Spinal cord (tissue), 10 donors: Measurements from ENCODE around the gene TLN1. TPM values are rescaled to one million over a fixed set of nuclear protein-coding genes. Genes with fewer than 3 reads are reported as not detected.

Source experiments
- DNase-seq, 6 donors: peaks; one replicate each; pipeline versions ENCODE4 v3.0.0 to v3.0.0-alpha.2; 2013 to 2015; ENCODE audit warnings: low spot score in 6 of 6, low read depth in 4 of 6
- H3K27ac ChIP-seq: one replicate; pipeline ENCODE4 v1.5.1; 2013; ENCODE audit warnings: low read depth, low read length, control low read depth
- H3K27me3 ChIP-seq: one replicate; pipeline ENCODE4 v1.6.1; 2013; ENCODE audit warnings: low read length; ENCODE audit not compliant: control insufficient read depth, insufficient read depth
- H3K36me3 ChIP-seq: one replicate; pipeline ENCODE4 v1.6.1; 2013; ENCODE audit warnings: low read length; ENCODE audit not compliant: control insufficient read depth, insufficient read depth
- H3K4me1 ChIP-seq: one replicate; pipeline ENCODE4 v1.6.1; 2013; ENCODE audit warnings: low read length; ENCODE audit not compliant: control insufficient read depth, insufficient read depth
- H3K4me3 ChIP-seq: one replicate; pipeline ENCODE4 v1.5.1; 2013; ENCODE audit warnings: low read depth, low read length, control low read depth
- H3K9me3 ChIP-seq: one replicate; pipeline ENCODE4 v1.6.1; 2013; ENCODE audit warnings: low read length; ENCODE audit not compliant: control insufficient read depth, insufficient read depth
- WGBS: methylation state at CpG from one replicate; pipeline ENCODE4 v1.1.5; 2013; ENCODE audit warnings: missing lambda C conversion rate; ENCODE audit not compliant: insufficient coverage; 5-methylcytosine and 5-hydroxymethylcytosine counted together
- polyA plus RNA-seq, 2 donors: library from polyadenylated mRNA; unstranded; fragments of 120-200 nt; gene quantifications; one replicate each; pipeline ENCODE4 v1.2.1, GENCODE V29; 2013; ENCODE audit not compliant: insufficient read length in 2 of 2
- total RNA-seq, 2 donors: library from RNA; depleted of rRNA in 1 of 2; stranded (reverse); fragments of 120-200 nt in 1 of 2; fragments of >200 nt in 1 of 2; gene quantifications; one replicate each; pipeline versions ENCODE4 v1.2.3 to v1.2.4, GENCODE V29; 2013 to 2014
- donor health status: healthy.

TLN1 gene
- total and polyA plus RNA-seq, 4 donors = 73.7 to 135 (median 83.0) TPM

- Histone ChIP-seq H3K4me1 (peaks cover 24% of the 10 kb centered on the region), H3K36me3 (peaks cover 79% of the 10 kb centered on the region), H3K9me3 (no peaks in the 10 kb centered on the region), H3K27me3 (no peaks in the 10 kb centered on the region), H3K4me3 (no peak overlapping the region), H3K27ac (no peak overlapping the region)
- 99% methylated on average over 6 of the region's 8 CpGs for WGBS
- DNase-seq = no peak
Observed at GRCh38 chr9:35723908-35724307, 8.1 kb downstream of the TLN1 start.

GRCh38 chr9:35723426-35723825, 8.6 kb downstream of the TLN1 start:
- Histone ChIP-seq H3K9me3 (no peaks in the 10 kb centered on the region), H3K27ac (no peak overlapping the region), H3K4me1 (peaks cover 20% of the 10 kb centered on the region), H3K27me3 (no peaks in the 10 kb centered on the region), H3K4me3 (no peak overlapping the region), H3K36me3 (peaks cover 84% of the 10 kb centered on the region)
- no peak for DNase-seq
- WGBS = 92% methylated on average over 2 of the region's 2 CpGs

GRCh38 chr9:35719546-35719945, 12.4 kb downstream of the TLN1 start:
- no peak for DNase-seq
- H3K27ac ChIP-seq = no peak overlapping the region
- H3K27me3 ChIP-seq = no peaks in the 10 kb centered on the region
- no peaks in the 10 kb centered on the region for H3K4me1 ChIP-seq
- 100% methylated on average over 2 of the region's 4 CpGs for WGBS
- no peaks in the 10 kb centered on the region for H3K9me3 ChIP-seq
- peaks cover 91% of the 10 kb centered on the region for H3K36me3 ChIP-seq
- no peak overlapping the region for H3K4me3 ChIP-seq

GRCh38 chr9:35718721-35719511, 13.1 kb downstream of the TLN1 start:
- Histone ChIP-seq H3K36me3 (peaks cover 91% of the 10 kb centered on the region), H3K27ac (no peak overlapping the region), H3K4me3 (no peak overlapping the region), H3K4me1 (no peaks in the 10 kb centered on the region), H3K9me3 (no peaks in the 10 kb centered on the region), H3K27me3 (no peaks in the 10 kb centered on the region)
- WGBS = 92% methylated on average over 13 of the region's 15 CpGs
- DNase-seq = no peak

GRCh38 chr9:35717132-35717870, 14.7 kb downstream of the TLN1 start:
- Histone ChIP-seq H3K36me3 (peaks cover 91% of the 10 kb centered on the region), H3K9me3 (no peaks in the 10 kb centered on the region), H3K4me3 (no peak overlapping the region), H3K4me1 (no peaks in the 10 kb centered on the region), H3K27me3 (no peaks in the 10 kb centered on the region), H3K27ac (no peak overlapping the region)
- DNase-seq = no peak
- WGBS = 96% methylated on average over 14 of the region's 14 CpGs

- H3K9me3 ChIP-seq = no peaks in the 10 kb centered on the region
- H3K27ac ChIP-seq = no peak overlapping the region
- 91% methylated on average over 3 of the region's 4 CpGs for WGBS
- H3K27me3 ChIP-seq = no peaks in the 10 kb centered on the region
- no peaks in the 10 kb centered on the region for H3K4me1 ChIP-seq
- no peak overlapping the region for H3K4me3 ChIP-seq
- peaks cover 94% of the 10 kb centered on the region for H3K36me3 ChIP-seq
- peak in 1 of 6 donors; percentile 39 for DNase-seq
Observed at GRCh38 chr9:35716230-35716629, 15.8 kb downstream of the TLN1 start.

- Histone ChIP-seq H3K27me3 (no peaks in the 10 kb centered on the region), H3K9me3 (no peaks in the 10 kb centered on the region), H3K4me1 (no peaks in the 10 kb centered on the region), H3K4me3 (no peak overlapping the region), H3K27ac (no peak overlapping the region), H3K36me3 (peaks cover 97% of the 10 kb centered on the region)
- DNase-seq = no peak
- 95% methylated on average over 12 of the region's 13 CpGs for WGBS
Observed at GRCh38 chr9:35714579-35715252, 17.3 kb downstream of the TLN1 start.

GRCh38 chr9:35714123-35714522, 17.9 kb downstream of the TLN1 start:
- no peak overlapping the region for H3K27ac ChIP-seq

GRCh38 chr9:35713578-35713977, 18.4 kb downstream of the TLN1 start:
- H3K27ac ChIP-seq = no peak overlapping the region
- no peaks in the 10 kb centered on the region for H3K9me3 ChIP-seq
- no peaks in the 10 kb centered on the region for H3K4me1 ChIP-seq
- H3K36me3 ChIP-seq = peaks cover 94% of the 10 kb centered on the region
- H3K4me3 ChIP-seq = no peak overlapping the region
- no peak for DNase-seq
- 93% methylated on average over 3 of the region's 3 CpGs for WGBS
- no peaks in the 10 kb centered on the region for H3K27me3 ChIP-seq

More at GRCh38 chr9:35714123-35714522, 17.9 kb downstream of the TLN1 start:
- Histone ChIP-seq H3K36me3 (peaks cover 96% of the 10 kb centered on the region), H3K4me1 (no peaks in the 10 kb centered on the region), H3K4me3 (no peak overlapping the region), H3K9me3 (no peaks in the 10 kb centered on the region), H3K27me3 (no peaks in the 10 kb centered on the region)
- DNase-seq = no peak
- WGBS = 90% methylated on average over 6 of the region's 6 CpGs
